SK-N-MC (cell line): ENCODE results near the gene FHIP1A.

Experiments
- DNase-seq: peaks from one replicate; pipeline ENCODE4 v3.0.0-alpha.2; 2011; ENCODE audit warnings: low read depth, low spot score
- H3K27ac ChIP-seq: fragments of 200-600 bp; sonication (generic); 2 replicates; pipeline ENCODE4 v1.5.1; 2016; ENCODE audit warnings: mixed run types
- H3K36me3 ChIP-seq: fragments of 200-600 bp; sonication (generic); 2 replicates; pipeline ENCODE4 v1.6.1; 2017; ENCODE audit warnings: antibody characterized with exemption, low read length, mixed read lengths; ENCODE audit not compliant: insufficient read depth
- H3K4me3 ChIP-seq: fragments of 200-600 bp; sonication (generic); 2 replicates; pipeline ENCODE4 v1.5.1; 2016
- H3K9ac ChIP-seq: fragments of 200-600 bp; sonication (generic); 2 replicates; pipeline ENCODE4 v1.8.0; 2017; ENCODE audit warnings: mixed run types, mixed read lengths; ENCODE audit not compliant: insufficient read length
- H3K9me3 ChIP-seq: fragments of 200-600 bp; sonication (generic); 2 replicates; pipeline ENCODE4 v1.6.1; 2017; ENCODE audit warnings: low read depth, mild to moderate bottlenecking, antibody characterized with exemption, low read length, moderate library complexity, mixed read lengths
- EZH2 ChIP-seq: fragments of 200-600 bp; sonication (generic); IDR thresholded peaks from one replicate; pipeline ENCODE4 v1.6.1; 2017; ENCODE audit warnings: antibody characterized with exemption
- FOXP2 ChIP-seq: optimal IDR thresholded peaks from 2 replicates; pipeline ENCODE3; 2011; ENCODE audit warnings: mild to moderate bottlenecking, moderate library complexity; ENCODE audit not compliant: insufficient read depth; ENCODE audit errors: extremely low read length, control extremely low read depth
- POLR2AphosphoS5 ChIP-seq: IDR thresholded peaks from 2 replicates; pipeline ENCODE4 v1.6.1; 2012; ENCODE audit warnings: mild to moderate bottlenecking, low read depth, low read length, borderline replicate concordance

FHIP1A gene

GRCh38 chr4:151437505-151437904 is 28.5 kb downstream of the FHIP1A start:
- H3K27ac ChIP-seq = no peak overlapping the region

GRCh38 chr4:151438154-151438553 is 29.2 kb downstream of the FHIP1A start:
- no peak overlapping the region for H3K9ac ChIP-seq
- no peak for DNase-seq
- no peaks in the 10 kb centered on the region for H3K36me3 ChIP-seq
- TF ChIP-seq POLR2AphosphoS5 (no peak), FOXP2 (no peak), EZH2 (no peak)
- no peak overlapping the region for H3K4me3 ChIP-seq
- no peaks in the 10 kb centered on the region for H3K9me3 ChIP-seq
- no peak overlapping the region for H3K27ac ChIP-seq

More at GRCh38 chr4:151437505-151437904, 28.5 kb downstream of the FHIP1A start:
- TF ChIP-seq FOXP2 = no peak
- TF ChIP-seq EZH2 = no peak
- no peak for TF ChIP-seq POLR2AphosphoS5
- Histone ChIP-seq H3K9me3 (no peaks in the 10 kb centered on the region), H3K36me3 (no peaks in the 10 kb centered on the region), H3K4me3 (no peak overlapping the region), H3K9ac (no peak overlapping the region)
- no peak for DNase-seq

- DNase-seq = no peak
- TF ChIP-seq POLR2AphosphoS5 = no peak
- H3K9ac ChIP-seq = no peak overlapping the region
- H3K4me3 ChIP-seq = no peak overlapping the region
- no peaks in the 10 kb centered on the region for H3K36me3 ChIP-seq
- no peak overlapping the region for H3K27ac ChIP-seq
- no peaks in the 10 kb centered on the region for H3K9me3 ChIP-seq
Observed at GRCh38 chr4:151439320-151439719, 30.3 kb downstream of the FHIP1A start.

DNA sequence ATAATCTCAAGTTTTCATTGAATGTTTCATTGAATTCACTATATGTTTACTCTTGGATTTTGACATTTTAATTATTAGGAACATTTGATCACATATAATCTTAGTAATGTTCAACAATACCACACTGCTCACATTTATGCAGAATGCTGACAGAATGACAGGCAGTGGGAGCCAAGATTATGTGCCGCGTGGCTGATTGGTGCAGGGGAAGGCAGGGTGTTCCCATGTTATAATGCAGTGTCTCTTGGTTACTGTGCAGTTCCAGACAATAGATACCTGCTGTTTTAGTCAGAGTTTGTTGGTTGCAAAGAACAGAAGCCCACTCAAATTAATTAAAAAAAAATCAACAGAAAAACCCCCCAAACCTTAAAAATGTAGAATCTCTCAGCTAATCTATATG is 33.0 kb downstream of the FHIP1A start:
- H3K36me3 ChIP-seq = no peaks in the 10 kb centered on the region
- no peak overlapping the region for H3K27ac ChIP-seq
- no peaks in the 10 kb centered on the region for H3K9me3 ChIP-seq
- H3K4me3 ChIP-seq = no peak overlapping the region
- no peak for DNase-seq
- no peak overlapping the region for H3K9ac ChIP-seq
- TF ChIP-seq EZH2 (no peak), FOXP2 (no peak), POLR2AphosphoS5 (no peak)

GRCh38 chr4:151443247-151443646 is 34.3 kb downstream of the FHIP1A start:
- Histone ChIP-seq H3K9me3 (no peaks in the 10 kb centered on the region), H3K9ac (no peak overlapping the region), H3K36me3 (no peaks in the 10 kb centered on the region), H3K27ac (no peak overlapping the region), H3K4me3 (no peak overlapping the region)
- no peak for DNase-seq
- TF ChIP-seq FOXP2 = no peak
- TF ChIP-seq POLR2AphosphoS5 = no peak
- TF ChIP-seq EZH2 = no peak

DNA sequence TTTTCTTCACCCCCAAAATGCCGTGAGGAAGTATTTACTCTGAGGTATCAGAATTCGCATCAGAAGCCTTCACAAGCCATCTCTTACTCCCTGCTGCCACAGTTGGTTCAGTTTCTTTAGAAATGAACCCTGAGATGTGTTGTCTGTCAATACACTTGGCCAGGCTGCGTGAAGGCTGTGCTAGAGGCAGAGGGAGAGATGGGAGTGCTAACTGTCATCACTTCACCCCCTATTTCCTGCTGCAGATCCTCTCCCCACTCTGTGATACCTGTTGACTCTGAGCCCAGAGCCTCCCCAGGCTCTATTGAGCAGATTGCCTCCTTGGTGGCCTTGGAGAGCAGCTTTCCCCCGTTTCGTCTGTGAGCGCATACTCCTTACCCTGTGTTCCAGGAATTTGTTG is 34.8 kb downstream of the FHIP1A start:
- no peak for DNase-seq
- Histone ChIP-seq H3K9me3 (no peaks in the 10 kb centered on the region), H3K27ac (no peak overlapping the region), H3K4me3 (no peak overlapping the region), H3K36me3 (no peaks in the 10 kb centered on the region), H3K9ac (no peak overlapping the region)
- TF ChIP-seq POLR2AphosphoS5 (no peak), FOXP2 (no peak), EZH2 (no peak)

GRCh38 chr4:151446208-151446607 is 37.2 kb downstream of the FHIP1A start:
- Histone ChIP-seq H3K9ac (no peak overlapping the region), H3K27ac (no peak overlapping the region), H3K9me3 (no peaks in the 10 kb centered on the region), H3K36me3 (no peaks in the 10 kb centered on the region), H3K4me3 (no peak overlapping the region)
- TF ChIP-seq EZH2 (no peak), POLR2AphosphoS5 (no peak), FOXP2 (no peak)
- no peak for DNase-seq

DNA sequence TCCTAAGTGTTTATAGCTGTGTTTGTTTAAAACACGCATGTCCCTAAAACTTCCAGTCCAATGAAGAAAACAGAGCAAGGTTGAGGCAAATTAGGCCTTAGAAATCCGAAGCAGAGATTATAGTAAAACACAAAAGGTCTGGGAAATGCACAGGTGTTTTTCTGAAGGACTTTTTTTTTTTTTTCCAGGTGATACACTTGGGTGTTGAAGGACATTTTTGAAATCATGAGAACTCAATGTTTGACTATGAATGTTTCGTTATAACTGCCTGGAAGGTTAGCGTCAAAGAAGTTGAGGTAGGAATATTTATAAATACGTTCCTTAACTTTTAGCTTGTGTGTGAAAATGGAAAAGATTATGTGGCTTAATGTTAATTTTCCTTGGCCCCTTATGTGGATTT is 45.5 kb downstream of the FHIP1A start:
- Histone ChIP-seq H3K9me3 (no peaks in the 10 kb centered on the region), H3K4me3 (no peak overlapping the region), H3K36me3 (no peaks in the 10 kb centered on the region), H3K9ac (no peak overlapping the region), H3K27ac (no peak overlapping the region)
- TF ChIP-seq POLR2AphosphoS5 (no peak), FOXP2 (no peak), EZH2 (no peak)
- no peak for DNase-seq

DNA sequence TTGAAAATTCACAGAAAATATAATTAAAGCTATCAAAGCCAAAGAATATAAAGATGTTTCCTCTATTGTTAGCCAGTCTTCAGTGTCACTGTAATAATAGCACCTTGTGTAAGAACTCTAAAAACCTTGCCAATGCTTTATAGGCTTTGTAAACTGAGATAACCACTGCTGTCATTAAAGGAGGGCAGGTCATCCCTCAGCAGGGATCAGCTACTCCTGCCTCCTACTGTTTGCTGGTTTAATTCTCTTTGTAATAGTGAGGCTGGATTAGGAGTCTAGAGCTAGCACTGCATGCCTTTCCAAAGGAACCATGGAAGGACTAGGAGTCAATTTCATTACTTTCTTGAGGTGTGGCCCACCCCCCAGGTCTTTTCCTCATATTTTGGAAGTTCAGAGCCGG is 46.2 kb downstream of the FHIP1A start:
- H3K9me3 ChIP-seq = no peaks in the 10 kb centered on the region
- TF ChIP-seq POLR2AphosphoS5 (no peak), EZH2 (no peak), FOXP2 (no peak)
- no peak overlapping the region for H3K9ac ChIP-seq
- no peaks in the 10 kb centered on the region for H3K36me3 ChIP-seq
- no peak overlapping the region for H3K4me3 ChIP-seq
- DNase-seq = no peak
- no peak overlapping the region for H3K27ac ChIP-seq
